HG03103 (cell line): Measurements from ENCODE around the gene TEAD3.
"Not testable (repeated sequence)": the region's sequence is repeated elsewhere in the genome, so short reads cannot be mapped to it uniquely, and the experiment has no call there.

ENCODE experiments used
- ATAC-seq: cut with Tn5 transposase; IDR thresholded peaks from one replicate; pipeline ENCODE4 v1.9.1; 2021; ENCODE audit warnings: low read depth; ENCODE audit not compliant: unreplicated experiment

The TEAD3 gene

GRCh38 chr6:35496841-35497570, at the start of gene TEAD3:
TEAD3 (minus strand) TSS chr6:35497079.
- no peak for ATAC-seq

DNA sequence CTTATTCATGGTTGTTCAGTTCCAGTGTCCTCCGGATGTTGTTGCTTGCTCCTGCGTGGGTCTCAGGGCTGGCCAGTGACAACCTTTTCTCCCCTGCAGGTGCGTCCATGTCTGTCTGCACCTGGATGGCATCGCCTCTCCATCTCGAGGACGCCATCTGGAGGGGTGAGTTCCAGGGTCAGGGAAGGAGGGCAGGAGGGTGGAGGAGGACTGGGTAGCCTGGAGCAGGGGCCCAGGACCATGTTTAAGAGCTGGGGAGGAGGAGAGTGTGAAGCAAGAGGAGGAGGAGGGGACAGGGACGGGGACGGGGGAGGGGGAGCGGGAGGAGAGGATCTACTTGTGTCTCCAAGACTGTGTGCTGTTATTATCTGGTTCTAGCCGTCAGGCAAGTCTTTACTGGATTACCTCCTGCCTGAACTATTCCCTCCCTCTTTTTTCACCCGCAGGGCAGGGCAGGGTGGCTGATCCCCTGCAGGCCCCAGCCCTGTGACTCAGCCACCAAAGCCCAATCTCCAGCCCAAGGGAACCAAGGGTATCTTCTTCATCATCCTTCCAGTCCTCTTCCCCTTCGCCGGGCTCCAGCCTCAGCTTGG, 48.0 kb upstream of the TEAD3 start:
- ATAC-seq, result no peak

DNA sequence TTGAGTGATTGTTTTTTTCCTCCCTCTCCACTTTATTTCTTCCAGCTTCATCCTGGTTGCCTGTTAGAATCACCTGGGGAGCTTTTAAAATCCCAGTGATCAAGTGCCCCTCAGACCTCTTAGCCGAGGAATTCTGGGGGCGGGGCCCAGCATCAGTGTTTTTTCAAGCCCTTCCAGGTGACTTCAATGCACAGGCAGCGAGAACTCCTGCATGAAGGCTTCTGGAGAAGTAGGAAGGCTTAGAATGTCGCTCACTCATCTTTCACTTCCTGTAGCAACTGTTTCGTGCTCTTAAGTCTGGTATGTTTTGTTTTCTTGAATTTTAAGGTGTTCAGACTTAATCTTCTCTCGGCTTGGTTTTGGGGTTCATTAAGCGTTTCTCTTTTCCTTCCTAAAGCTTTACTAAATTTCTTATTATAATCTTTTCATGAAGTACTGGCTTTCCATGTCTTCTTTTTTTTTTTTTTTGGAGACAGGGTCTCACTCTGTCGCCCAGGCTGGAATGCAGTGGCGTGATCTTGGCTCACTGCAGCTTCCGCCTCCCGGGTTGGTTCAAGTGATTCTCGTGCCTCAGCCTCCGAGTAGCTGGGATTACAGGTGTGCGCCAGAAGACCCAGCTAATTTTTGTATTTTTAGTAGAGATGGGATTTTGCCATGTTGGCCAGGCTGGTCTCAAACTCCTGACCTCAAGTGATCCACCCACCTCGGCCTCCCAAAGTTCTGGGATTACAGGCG, 46.7 kb upstream of the TEAD3 start:
- ATAC-seq, result no peak

- no peak for ATAC-seq
Measured at GRCh38 chr6:35541836-35542235, 45.0 kb upstream of the TEAD3 start.

DNA sequence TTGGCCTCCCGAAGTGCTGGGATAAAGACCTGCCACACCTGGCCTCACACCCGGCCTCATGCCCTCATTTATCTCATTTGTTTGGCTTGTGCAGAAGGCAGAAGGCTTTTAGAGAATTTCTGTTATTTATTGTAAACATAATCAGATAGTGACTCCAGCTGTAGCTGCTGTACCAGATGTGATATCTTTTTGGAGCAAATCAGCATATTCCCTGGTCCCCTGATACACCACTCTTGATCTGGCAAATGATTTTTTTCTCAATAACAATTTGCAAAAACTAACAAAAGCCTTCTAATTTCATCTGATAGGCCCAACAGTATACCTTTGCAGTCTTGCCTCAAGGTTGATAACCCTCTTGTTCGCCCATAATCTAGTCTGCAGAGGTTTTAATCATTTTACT, 42.3 kb upstream of the TEAD3 start:
- no peak for ATAC-seq

DNA sequence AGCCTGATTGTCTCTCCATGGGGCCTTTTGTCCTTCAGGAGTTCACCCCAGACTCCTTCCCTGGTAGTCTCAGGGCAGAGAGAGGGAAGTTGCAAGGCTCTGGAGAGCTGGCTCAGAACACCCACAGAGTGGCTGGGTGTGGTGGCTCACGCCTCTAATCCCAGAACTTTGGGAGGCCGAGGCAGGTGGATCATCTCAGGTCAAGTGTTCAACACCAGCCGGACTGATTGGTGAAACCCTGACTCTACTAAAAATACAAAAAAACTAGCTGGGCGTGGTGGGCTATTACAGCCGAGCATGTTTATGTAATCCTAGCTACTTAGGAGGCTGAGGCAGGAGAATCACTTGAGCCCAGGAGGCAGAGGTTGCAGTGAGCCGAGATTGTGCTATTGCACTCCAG, 39.0 kb upstream of the TEAD3 start:
- not testable (repeated sequence) for ATAC-seq

GRCh38 chr6:35534407-35535170, 37.7 kb upstream of the TEAD3 start:
- ATAC-seq, result no peak

DNA sequence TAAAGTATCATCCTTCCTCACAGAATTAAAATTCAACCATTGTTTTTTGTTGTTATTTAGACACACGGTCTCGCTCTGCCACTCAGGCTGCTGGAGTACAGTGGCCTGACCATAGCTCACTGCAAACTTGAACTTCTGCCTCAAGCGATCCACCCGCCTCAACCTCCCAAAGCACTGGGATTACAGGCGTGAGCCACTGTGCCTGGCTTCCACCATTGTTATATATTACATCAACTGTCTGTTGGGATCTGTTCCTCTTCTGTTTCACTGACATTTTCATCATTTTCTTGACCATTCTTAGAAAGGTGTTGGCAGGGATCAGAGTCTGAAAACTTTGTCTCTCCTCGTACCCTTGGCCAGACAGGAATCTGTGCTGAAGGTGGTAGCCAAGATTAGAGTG, 37.1 kb upstream of the TEAD3 start:
- ATAC-seq, result no peak

GRCh38 chr6:35532126-35532525, 35.2 kb upstream of the TEAD3 start:
- no peak for ATAC-seq

GRCh38 chr6:35524380-35525020, 27.6 kb upstream of the TEAD3 start:
- ATAC-seq, result no peak

GRCh38 chr6:35522660-35523658, 26.1 kb upstream of the TEAD3 start:
- ATAC-seq, result peak; percentile 49

GRCh38 chr6:35522151-35522550, 25.3 kb upstream of the TEAD3 start:
- no peak for ATAC-seq

GRCh38 chr6:35521235-35521634, 24.4 kb upstream of the TEAD3 start:
- no peak for ATAC-seq

DNA sequence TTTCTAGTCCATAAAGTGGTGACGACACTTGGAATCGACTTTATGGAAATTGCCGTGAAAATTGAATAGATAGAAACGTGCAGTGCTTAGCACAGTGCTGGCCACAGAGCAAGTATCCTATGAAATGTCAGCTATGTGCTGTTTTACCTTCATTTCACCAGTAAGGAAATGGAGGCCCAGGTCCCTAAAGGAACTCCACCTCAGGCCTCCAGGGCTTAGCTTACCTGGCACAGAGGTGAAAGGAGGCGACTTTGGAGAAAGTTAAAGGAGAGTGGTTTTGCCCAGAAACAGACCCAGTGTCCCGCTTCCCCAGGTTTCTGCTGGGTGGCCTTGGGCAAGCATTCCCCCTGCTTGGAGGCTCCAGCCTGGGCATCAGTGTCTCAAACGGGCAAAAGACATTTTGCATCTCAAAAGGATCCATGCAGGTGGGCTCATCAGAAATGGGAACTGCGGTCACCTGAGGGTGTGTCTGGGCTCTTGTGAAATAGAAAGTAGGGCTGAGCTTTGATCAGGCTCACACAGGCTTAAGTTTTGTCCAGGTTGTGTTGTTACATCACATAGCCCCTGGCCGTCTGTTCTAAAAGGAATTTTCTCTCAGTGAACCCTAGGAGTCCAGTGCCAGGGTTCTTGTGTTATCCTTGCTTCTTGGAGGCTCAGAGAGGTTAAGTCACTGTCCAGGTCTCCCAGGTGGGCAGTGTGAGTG, 22.6 kb upstream of the TEAD3 start:
- ATAC-seq, result no peak

- ATAC-seq, result no peak
Measured at GRCh38 chr6:35518566-35519312, 21.9 kb upstream of the TEAD3 start.

GRCh38 chr6:35517978-35518377, 21.1 kb upstream of the TEAD3 start:
- ATAC-seq, result not testable (repeated sequence)

DNA sequence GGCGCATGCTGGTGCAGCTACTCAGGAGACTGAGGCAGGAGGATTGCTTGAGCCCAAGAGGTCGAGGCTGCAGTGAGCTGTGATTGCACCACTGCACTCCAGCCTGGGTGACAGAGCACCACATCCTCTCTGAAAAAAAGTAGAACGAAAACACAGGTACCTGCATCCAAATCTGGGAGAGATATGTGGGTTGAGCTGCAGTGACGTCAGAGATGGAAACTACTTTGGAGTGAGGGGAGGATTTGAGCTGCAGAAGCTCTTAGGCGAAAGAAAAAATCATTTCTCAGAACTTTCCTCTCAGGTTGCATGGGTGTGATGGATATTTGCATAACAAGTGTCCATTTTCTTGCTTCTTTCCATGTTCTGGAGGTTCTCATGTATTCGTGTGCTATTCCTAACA, 19.8 kb upstream of the TEAD3 start:
- ATAC-seq, result no peak

GRCh38 chr6:35515939-35516338, 19.1 kb upstream of the TEAD3 start:
- ATAC-seq, result not testable (repeated sequence)
